HEK293T (cell line): ENCODE results near the gene SPSB2.

ENCODE experiments used
- CTCF ChIA-PET: fragments of 350-600 bp; formaldehyde crosslinking; extraction: SDS; loops from one replicate; lab custom pipeline; 2021; ENCODE audit warnings: antibody characterized with exemption, inconsistent platforms; lab: Yijun Ruan, JAX
- POLR2A ChIA-PET: fragments of 350-600 bp; formaldehyde crosslinking; extraction: SDS; loops from one replicate; lab custom pipeline; 2020; ENCODE audit warnings: antibody characterized with exemption, inconsistent platforms; lab: Yijun Ruan, JAX
- DNase-seq: peaks from one replicate; pipeline ENCODE4 v3.0.0; 2012; ENCODE audit warnings: mixed read lengths; ENCODE audit errors: extremely low spot score
- ARNT ChIP-seq: fragments of 450-650 bp; IDR thresholded peaks from 2 replicates; pipeline ENCODE4 v1.6.1; 2017; ENCODE audit warnings: mild to moderate bottlenecking
- BHLHE40 ChIP-seq: fragments of 450-650 bp; IDR thresholded peaks from 2 replicates; pipeline ENCODE4 v1.6.1; 2016; ENCODE audit warnings: mild to moderate bottlenecking, moderate library complexity, borderline replicate concordance
- CTBP1 ChIP-seq: fragments of 450-650 bp; IDR thresholded peaks from 2 replicates; pipeline ENCODE4 v1.6.1; 2016; ENCODE audit warnings: borderline replicate concordance
- ELF4 ChIP-seq: fragments of 450-650 bp; IDR thresholded peaks from 2 replicates; pipeline ENCODE4 v1.6.1; 2017; ENCODE audit warnings: antibody characterized with exemption
- FOXA1 ChIP-seq: fragments of 450-650 bp; IDR thresholded peaks from 2 replicates; pipeline ENCODE4 v1.6.1; 2016; ENCODE audit warnings: mild to moderate bottlenecking
- FOXK2 ChIP-seq: fragments of 450-650 bp; IDR thresholded peaks from 2 replicates; pipeline ENCODE4 v1.6.1; 2016; ENCODE audit warnings: mild to moderate bottlenecking
- FOXM1 ChIP-seq: fragments of 450-650 bp; IDR thresholded peaks from 2 replicates; pipeline ENCODE4 v1.6.1; 2017; ENCODE audit warnings: mild to moderate bottlenecking, borderline replicate concordance
- HDGF ChIP-seq: fragments of 450-650 bp; IDR thresholded peaks from 2 replicates; pipeline ENCODE4 v1.6.1; 2017; ENCODE audit warnings: antibody characterized with exemption, borderline replicate concordance
- L3MBTL2 ChIP-seq: fragments of 450-650 bp; conservative IDR thresholded peaks from 2 replicates; pipeline ENCODE4 v1.6.1; 2016; ENCODE audit warnings: mild to moderate bottlenecking
- LEF1 ChIP-seq: fragments of 450-650 bp; IDR thresholded peaks from 2 replicates; pipeline ENCODE4 v1.6.1; 2017; ENCODE audit warnings: mild to moderate bottlenecking, borderline replicate concordance
- NFRKB ChIP-seq: fragments of 450-650 bp; IDR thresholded peaks from 2 replicates; pipeline ENCODE4 v1.6.1; 2016; ENCODE audit warnings: mild to moderate bottlenecking, moderate library complexity
- SP1 ChIP-seq: fragments of 450-650 bp; IDR thresholded peaks from 2 replicates; pipeline ENCODE4 v1.6.1; 2017
- SUZ12 ChIP-seq: fragments of 450-650 bp; IDR thresholded peaks from 2 replicates; pipeline ENCODE4 v1.6.1; 2016; ENCODE audit warnings: mild to moderate bottlenecking
- TARDBP ChIP-seq: fragments of 450-650 bp; IDR thresholded peaks from 2 replicates; pipeline ENCODE4 v1.6.1; 2016
- ZNF384 ChIP-seq: fragments of 450-650 bp; IDR thresholded peaks from 2 replicates; pipeline ENCODE4 v1.6.1; 2016
- TF ChIP-seq, protein P1 (sequence below): fragments of 450-650 bp; IDR thresholded peaks from 2 replicates; pipeline ENCODE4 v1.6.1; 2016

The SPSB2 gene

GRCh38 chr12:6831450-6831995 is 41.6 kb downstream of the SPSB2 start:
- no peak for DNase-seq
- CTCF ChIA-PET = interaction anchor here (0.6 to 2.1 kb wide), 3 partner anchors 12 to 78 kb away, joined by 3 to 6 read pairs (median 5); no protein-coding TSS in a partner anchor
- POLR2A ChIA-PET = interaction anchor here (1.0 to 6.3 kb wide), 6 partner anchors 20 to 107 kb away, joined by 3 to 51 read pairs (median 8); partner anchors contain the start of genes CDCA3, COPS7A, MLF2 and USP5
- TF ChIP-seq ARNT (no peak), CTBP1 (no peak), HDGF (no peak), ELF4 (no peak), FOXA1 (no peak), ZNF384 (no peak), LEF1 (no peak), L3MBTL2 (no peak), BHLHE40 (no peak), FOXM1 (no peak), SP1 (no peak), FOXK2 (no peak), NFRKB (no peak)
- TF ChIP-seq, protein P1, sequence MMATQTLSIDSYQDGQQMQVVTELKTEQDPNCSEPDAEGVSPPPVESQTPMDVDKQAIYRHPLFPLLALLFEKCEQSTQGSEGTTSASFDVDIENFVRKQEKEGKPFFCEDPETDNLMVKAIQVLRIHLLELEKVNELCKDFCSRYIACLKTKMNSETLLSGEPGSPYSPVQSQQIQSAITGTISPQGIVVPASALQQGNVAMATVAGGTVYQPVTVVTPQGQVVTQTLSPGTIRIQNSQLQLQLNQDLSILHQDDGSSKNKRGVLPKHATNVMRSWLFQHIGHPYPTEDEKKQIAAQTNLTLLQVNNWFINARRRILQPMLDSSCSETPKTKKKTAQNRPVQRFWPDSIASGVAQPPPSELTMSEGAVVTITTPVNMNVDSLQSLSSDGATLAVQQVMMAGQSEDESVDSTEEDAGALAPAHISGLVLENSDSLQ = no peak

DNA sequence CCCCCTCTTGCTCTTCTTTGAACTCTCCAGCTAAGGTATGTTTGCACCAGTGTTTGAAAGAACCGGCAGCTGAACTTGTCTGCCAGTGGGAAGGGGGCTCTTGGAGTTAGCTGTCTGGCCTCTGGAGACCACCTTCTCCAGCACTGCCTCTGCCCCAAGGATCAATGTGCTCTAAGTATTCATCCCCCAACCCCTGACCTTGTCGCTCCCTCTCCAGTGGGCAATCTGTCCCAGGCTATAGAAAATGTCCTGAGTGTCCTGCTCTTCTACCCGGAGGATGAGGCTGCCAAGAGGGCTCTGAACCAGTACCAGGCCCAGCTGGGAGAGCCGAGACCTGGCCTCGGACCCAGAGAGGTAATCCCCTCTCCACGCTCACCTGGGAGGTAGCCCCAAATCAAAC is 42.1 kb downstream of the SPSB2 start:
- no peak for TF ChIP-seq HDGF
- TF ChIP-seq L3MBTL2 = no peak
- no peak for TF ChIP-seq ARNT
- TF ChIP-seq FOXM1 = no peak
- DNase-seq = no peak
- POLR2A ChIA-PET = interaction anchor here (1.0 to 5.5 kb wide), 5 partner anchors 11 to 107 kb away, joined by 3 to 49 read pairs (median 4); partner anchors contain the start of genes CDCA3, COPS7A, MLF2 and USP5
- CTCF ChIA-PET = interaction anchor here (2.1 kb wide), 1 partner anchor 77 kb away, joined by 6 read pairs; no protein-coding TSS in a partner anchor

GRCh38 chr12:6830286-6830890 is 42.7 kb downstream of the SPSB2 start:
- no peak for DNase-seq
- CTCF ChIA-PET = interaction anchor here (1.1 to 2.1 kb wide), 2 partner anchors 42 to 76 kb away, joined by 6 read pairs; partner anchors contain the start of gene SPSB2
- POLR2A ChIA-PET = interaction anchor here (1.0 to 5.5 kb wide), 9 partner anchors 9 to 106 kb away, joined by 3 to 49 read pairs (median 4); partner anchors contain the start of genes CDCA3, COPS7A, GPR162 and MLF2
- TF ChIP-seq, protein P1 = no peak
- TF ChIP-seq HDGF (no peak), FOXM1 (no peak), LEF1 (no peak), TARDBP (no peak), ARNT (no peak), CTBP1 (no peak), FOXA1 (no peak), FOXK2 (no peak), BHLHE40 (no peak), SUZ12 (no peak), ZNF384 (no peak), SP1 (no peak), ELF4 (no peak), L3MBTL2 (no peak)

- TF ChIP-seq FOXM1 (no peak), CTBP1 (no peak), SUZ12 (no peak), LEF1 (no peak)
- POLR2A ChIA-PET = interaction anchor here (0.7 to 5.5 kb wide), 15 partner anchors 8 to 266 kb away, joined by 3 to 49 read pairs (median 4); partner anchors contain the start of genes C12orf57, CD4, CDCA3 and COPS7A
- CTCF ChIA-PET = interaction anchor here (0.6 to 1.2 kb wide), 3 partner anchors 23 to 164 kb away, joined by 3 to 6 read pairs (median 4); partner anchors contain the start of genes SPSB2 and USP5
- DNase-seq = no peak
These were observed 43.4 kb downstream of the SPSB2 start for GRCh38 chr12:6829536-6830220.

- TF ChIP-seq ARNT (no peak), L3MBTL2 (no peak), BHLHE40 (no peak), TARDBP (no peak), FOXA1 (no peak), ELF4 (no peak), FOXM1 (no peak), SUZ12 (no peak), SP1 (no peak), CTBP1 (no peak), LEF1 (no peak), HDGF (no peak), ZNF384 (no peak), FOXK2 (no peak), NFRKB (no peak)
- TF ChIP-seq, protein P1 = no peak
- ChIA-PET POLR2A (interaction anchor here (0.5 to 5.5 kb wide), 19 partner anchors 8 to 265 kb away, joined by 3 to 49 read pairs (median 4); partner anchors contain the start of genes C12orf57, CD4, CDCA3 and COPS7A), CTCF (interaction anchor here (0.6 to 1.2 kb wide), 4 partner anchors 23 to 163 kb away, joined by 3 to 6 read pairs (median 4); partner anchors contain the start of genes PTMS, SPSB2 and USP5)
- peak; percentile 51 for DNase-seq
These were observed 44.1 kb downstream of the SPSB2 start for GRCh38 chr12:6828781-6829535.
